Measurements from ENCODE around the gene RASAL1. TPM values are rescaled to one million over a fixed set of nuclear protein-coding genes. Genes with fewer than 3 reads are reported as not detected.

The RASAL1 gene
- total RNA-seq, 1 experiment from 2014 or later = 16.0 TPM

- BruUV-seq (replicated peaks) = no TSS peak
- Histone ChIP-seq H3K9ac (ENCODE audit: low read length) (no peak overlapping the region), H3K9me3 (ENCODE audit: control insufficient read depth in 1 of 2, insufficient read depth in 1 of 2, low read depth in 1 of 2, low read length in 2 of 2) (no peaks in the 10 kb centered on the region), H3K9me2 (ENCODE audit: insufficient read depth) (no peaks in the 10 kb centered on the region), H2AFZ (ENCODE audit: low read depth, low read length, poor library complexity, severe bottlenecking) (no peak overlapping the region), H3K36me3 (ENCODE audit: control insufficient read depth in 1 of 2, insufficient read depth in 2 of 2, low read length in 2 of 2) (no peaks in the 10 kb centered on the region), H3K27me3 (ENCODE audit: insufficient read depth, low read length) (peaks cover 11% of the 10 kb centered on the region; the same call in 1 of the 2 replicates), H3K4me1 (ENCODE audit: control insufficient read depth in 1 of 2, insufficient read depth in 2 of 2, low read length in 2 of 2) (no peaks in the 10 kb centered on the region), H3K79me2 (ENCODE audit: insufficient read depth, low read length) (no peaks in the 10 kb centered on the region), H4K20me1 (ENCODE audit: insufficient read depth) (no peaks in the 10 kb centered on the region), H3K4me2 (ENCODE audit: low read length) (no peak overlapping the region), H3K4me3 (replicated peaks in 1 of 2; ENCODE audit: low read depth in 1 of 2, low read length in 2 of 2) (no peak overlapping the region), H3K27ac (ENCODE audit: low read depth, low read length) (no peak overlapping the region)
- DNase-seq (ENCODE audit: low read depth, low spot score) (no peak), ATAC-seq (no peak)
- POLR2A ChIA-PET = no interaction called here
- RAD21 ChIA-PET (ENCODE audit: low non-redundant PET in 1 of 2, low total read pairs in 2 of 2, uncharacterized antibody in 2 of 2, unreplicated experiment in 2 of 2) = no interaction called here
- no peak for TF ChIP-seq ZFX (IDR thresholded peaks at IDR 0.05)
- TF ChIP-seq YY1 (IDR thresholded peaks at IDR 0.05; ENCODE audit: extremely low read depth, insufficient replicate concordance, low read depth, low read length) = no peak
- no peak for TF ChIP-seq JUND (IDR thresholded peaks at IDR 0.05)
- TF ChIP-seq EZH2 (IDR thresholded peaks at IDR 0.05) = no peak
- no peak for TF ChIP-seq EGR1 (IDR thresholded peaks at IDR 0.05; ENCODE audit: low read depth)
- TF ChIP-seq FOSL1 (IDR thresholded peaks at IDR 0.05; ENCODE audit: low read depth) = no peak
- TF ChIP-seq SP1 (IDR thresholded peaks at IDR 0.05; ENCODE audit: low read depth) = no peak
- TF ChIP-seq EZH2phosphoT487 (IDR thresholded peaks at IDR 0.05; ENCODE audit: borderline replicate concordance) = no peak
- TF ChIP-seq RAD21 (IDR thresholded peaks at IDR 0.05; ENCODE audit: low read depth) = no peak
- no peak for TF ChIP-seq CTCF (IDR thresholded peaks at IDR 0.05 in 2 of 3, conservative IDR thresholded peaks at IDR 0.05 in 1 of 3; ENCODE audit: borderline replicate concordance in 1 of 3, insufficient read depth in 1 of 3, low read depth in 2 of 3, low read length in 2 of 3)
- no peak for TF ChIP-seq POLR2AphosphoS5 (IDR thresholded peaks at IDR 0.05; ENCODE audit: low read depth, low read length)
- TF ChIP-seq SRF (IDR thresholded peaks at IDR 0.05; ENCODE audit: low read depth) = no peak
- TF ChIP-seq SIN3A (IDR thresholded peaks at IDR 0.05; ENCODE audit: low read depth) = no peak
- TF ChIP-seq TCF7L2 (IDR thresholded peaks at IDR 0.05; ENCODE audit: borderline replicate concordance, extremely low read depth, insufficient read depth, insufficient read length) = no peak
- CTCF ChIA-PET = interaction anchor here (1.0 to 1.7 kb wide), 2 partner anchors 47 to 59 kb away, joined by 4 read pairs; no protein-coding TSS in a partner anchor
- intact Hi-C loops (cut with micrococcal nuclease) = no loop called here
These were observed 83.8 kb downstream of the RASAL1 start for GRCh38 chr12:113051759-113052158.
